Measurements from ENCODE around the gene TREX2.

GRCh38 chrX:153409414-153410101, 36.3 kb downstream of the TREX2 start:
- TF ChIP-seq CTCF (IDR thresholded peaks at IDR 0.05): no peak
- TF ChIP-seq POLR2AphosphoS5 (IDR thresholded peaks at IDR 0.05): no peak
- TF ChIP-seq EP300 (IDR thresholded peaks at IDR 0.05): no peak

Measured in esophagus muscularis mucosa (tissue), 4 donors.